ENCODE results near the gene ZNF516.

DNA sequence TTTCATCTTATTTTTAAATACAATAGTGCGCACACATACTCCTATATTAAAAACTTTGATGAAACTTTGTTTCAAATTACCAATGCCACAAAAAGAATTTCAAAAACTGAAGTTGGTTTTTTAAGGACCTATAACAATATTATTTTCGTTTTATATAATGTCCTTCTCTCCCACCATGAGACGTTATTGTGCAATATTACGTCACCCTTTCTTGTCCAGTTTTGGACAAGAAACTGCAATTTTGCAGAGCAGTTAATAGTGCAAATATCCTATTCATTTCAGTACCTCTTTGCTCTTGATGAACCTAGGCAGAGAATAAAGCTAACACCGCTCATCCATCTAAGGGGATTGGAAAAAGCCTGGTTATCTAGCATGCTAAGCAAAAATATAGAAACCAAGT is 9.7 kb upstream of the ZNF516 start:
- TF ChIP-seq FOXM1 (IDR thresholded peaks at IDR 0.05; ENCODE audit: borderline replicate concordance, low read depth) (no peak), NFIC (IDR thresholded peaks at IDR 0.05) (no peak), YY1 (IDR thresholded peaks at IDR 0.05; ENCODE audit: low read depth) (no peak), CEBPB (IDR thresholded peaks at IDR 0.05) (0 out of 2 replicates have a peak, but pooled peaks have one; percentile 30)
- TF ChIP-seq, protein P1, sequence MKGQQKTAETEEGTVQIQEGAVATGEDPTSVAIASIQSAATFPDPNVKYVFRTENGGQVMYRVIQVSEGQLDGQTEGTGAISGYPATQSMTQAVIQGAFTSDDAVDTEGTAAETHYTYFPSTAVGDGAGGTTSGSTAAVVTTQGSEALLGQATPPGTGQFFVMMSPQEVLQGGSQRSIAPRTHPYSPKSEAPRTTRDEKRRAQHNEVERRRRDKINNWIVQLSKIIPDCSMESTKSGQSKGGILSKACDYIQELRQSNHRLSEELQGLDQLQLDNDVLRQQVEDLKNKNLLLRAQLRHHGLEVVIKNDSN (IDR thresholded peaks at IDR 0.05) = no peak
